CD4-positive, alpha-beta T cell treated with Interleukin-12 subunit alpha and Interleukin-12 subunit beta, for 1 hour (primary cell): Measurements from ENCODE around the gene ZNF236.

Experiments
- DNase-seq: peaks from one replicate; pipeline ENCODE4 v3.0.0-alpha.2; 2020

ZNF236 gene

DNA sequence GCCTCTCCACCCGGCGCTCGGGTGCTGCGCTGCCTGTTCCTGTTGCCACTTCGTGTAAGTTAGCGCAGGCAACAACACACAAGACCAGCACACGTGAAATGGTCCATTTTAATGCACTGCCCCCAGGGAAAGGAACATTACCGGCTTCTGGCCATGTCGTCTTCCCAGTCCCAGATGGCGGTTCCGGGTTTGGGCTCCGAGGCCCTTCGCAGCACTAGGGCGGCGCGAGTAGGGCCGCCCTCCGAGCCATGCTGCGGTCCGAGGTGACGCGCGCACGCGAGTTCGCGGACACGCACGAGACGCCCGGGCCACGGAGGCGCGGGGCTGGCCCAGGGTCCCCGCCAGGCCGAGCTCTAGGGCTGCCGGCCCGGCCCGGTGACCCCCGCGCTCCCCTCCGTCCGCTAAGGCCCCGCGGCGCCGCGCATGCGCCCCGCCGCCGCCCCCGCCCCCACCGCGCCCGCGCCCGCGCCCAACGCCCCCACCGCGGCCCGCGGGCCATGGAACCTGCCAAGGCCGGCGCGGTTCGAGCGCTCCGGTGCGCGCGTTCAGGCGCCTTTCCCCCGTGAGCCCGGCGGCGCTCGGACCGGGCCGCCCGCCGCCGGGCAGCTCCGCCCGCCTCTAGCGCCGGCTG lies 367 bp upstream of the ZNF236 start:
- peak; percentile 73 for DNase-seq

DNA sequence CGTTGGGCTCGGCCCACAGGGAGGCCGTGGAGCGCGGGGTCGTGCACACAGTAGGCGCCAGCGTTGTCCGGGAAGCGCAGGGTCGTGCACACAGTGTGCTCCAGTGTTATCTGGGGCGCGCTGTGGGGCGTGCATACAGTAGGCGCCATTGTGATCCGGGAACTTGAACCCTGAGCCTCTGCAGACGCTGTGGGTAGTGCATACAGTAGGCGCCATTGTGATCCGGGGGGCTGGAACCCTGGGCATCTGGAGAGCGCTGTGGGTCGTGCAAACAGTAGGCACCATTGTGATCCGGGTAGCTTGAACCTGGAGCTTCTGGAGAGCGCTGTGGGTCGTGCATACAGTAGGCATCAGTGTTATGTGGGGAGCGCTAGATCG lies 793 bp downstream of the ZNF236 start:
- DNase-seq = no peak

DNA sequence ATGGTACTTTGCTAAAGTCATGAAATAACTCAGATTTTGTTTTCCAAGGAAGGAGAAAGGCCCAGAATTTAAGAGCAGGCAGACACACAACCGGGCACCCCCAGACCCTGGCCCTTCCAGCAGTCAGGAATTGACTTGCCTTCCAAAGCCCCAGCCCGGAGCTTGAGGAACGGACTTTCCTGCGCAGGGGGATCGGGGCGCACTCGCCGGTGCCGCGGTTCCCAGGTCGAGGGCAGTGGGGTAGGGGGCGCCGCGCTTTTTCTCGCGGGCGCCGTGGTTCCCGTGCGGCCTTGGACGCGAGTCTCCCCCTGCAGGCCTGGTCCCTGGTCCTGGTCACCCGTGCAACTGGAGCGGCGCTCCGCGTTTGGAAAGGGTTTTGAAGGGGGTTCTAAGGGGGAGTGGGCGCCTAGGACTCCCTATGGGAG lies 1.2 kb downstream of the ZNF236 start:
- no peak for DNase-seq

DNA sequence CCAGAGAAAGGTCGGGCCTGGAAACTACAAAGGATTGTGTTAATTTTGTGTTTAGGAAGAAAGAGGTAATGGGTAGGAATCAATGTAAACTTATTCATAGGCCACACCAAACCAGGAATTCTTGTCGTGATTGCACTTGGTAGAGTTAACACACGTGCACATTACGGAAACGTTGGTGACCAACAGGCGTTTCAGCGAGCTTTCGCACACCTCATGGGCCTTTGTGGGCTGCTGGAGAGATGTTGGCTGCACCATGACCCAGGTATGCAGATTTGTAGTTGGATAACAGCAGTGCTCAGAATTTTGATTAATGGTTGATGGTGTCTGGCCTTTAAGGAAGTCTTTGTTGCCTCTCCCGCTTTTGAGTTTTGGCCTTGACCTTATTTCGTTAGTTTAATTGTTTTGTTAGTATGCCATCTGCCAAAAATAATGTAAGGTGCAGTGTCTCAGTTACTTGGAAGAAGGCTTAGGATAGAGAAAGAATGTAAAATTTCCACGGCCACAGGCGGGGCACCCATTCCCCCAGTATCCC lies 1.9 kb downstream of the ZNF236 start:
- DNase-seq = no peak

DNA sequence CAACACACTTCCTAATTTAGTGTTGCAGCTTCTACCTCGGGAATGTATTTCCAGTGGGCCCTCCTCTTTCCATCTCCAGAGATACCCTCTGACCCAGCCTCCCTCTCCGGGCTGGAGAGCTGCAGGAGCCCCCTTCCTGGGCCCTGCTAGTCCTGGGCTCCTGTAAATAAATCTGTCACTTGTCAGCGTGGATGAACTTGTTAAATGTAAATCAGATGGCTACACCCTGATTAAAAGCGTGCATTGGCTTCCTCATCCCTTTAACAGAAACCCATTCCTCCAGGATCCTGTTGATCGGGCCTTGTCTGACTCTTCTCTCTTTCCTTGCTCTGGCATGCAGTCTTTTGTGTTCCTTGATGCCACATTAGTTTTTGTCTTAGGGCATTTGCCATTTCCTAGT lies 2.4 kb downstream of the ZNF236 start:
- no peak for DNase-seq

DNA sequence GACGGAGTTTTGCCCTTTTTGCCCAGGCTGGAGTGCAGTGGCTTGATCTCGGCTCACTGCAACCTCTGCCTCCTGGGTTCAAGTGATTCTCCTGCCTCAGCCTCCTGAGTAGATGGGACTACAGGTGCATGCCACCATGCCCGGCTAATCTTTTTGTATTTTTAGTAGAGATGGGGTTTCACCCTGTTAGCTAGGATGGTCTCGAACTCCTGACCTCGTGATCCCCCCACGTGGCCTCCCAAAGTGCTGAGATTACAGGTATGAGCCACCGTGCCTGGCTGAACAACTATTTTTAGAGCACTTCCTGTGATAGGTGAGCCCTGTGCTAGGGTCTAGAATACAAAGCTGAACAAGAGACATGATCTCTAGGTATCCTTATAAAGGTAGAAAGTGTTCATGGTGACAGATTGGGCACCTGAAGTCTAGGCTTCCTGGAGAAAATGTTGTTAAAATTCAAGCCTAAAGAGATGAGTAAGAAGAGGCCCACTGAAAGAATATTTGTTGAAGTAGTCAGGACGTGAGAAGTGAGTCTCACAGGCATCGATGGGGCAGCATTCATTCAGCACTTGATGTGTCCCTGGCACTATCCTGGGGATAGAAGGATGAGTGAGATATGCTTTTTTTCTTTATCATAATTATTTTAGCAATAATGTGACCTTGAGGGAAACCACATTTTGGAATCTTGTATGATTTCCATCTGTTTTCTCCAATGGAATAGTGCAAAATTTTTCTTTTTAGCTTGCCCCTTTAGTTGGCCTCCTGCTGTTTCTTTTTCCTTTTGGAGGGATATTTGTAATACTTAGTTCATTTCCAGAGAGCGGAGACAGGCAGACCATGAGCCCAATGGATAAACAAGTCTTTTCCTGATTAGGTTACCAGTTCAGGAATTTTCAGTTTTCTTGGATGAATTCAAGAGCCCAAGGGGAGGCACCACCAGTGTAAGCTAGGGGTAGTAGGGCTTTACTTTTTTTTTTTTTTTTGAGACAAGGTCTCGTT lies 5.1 kb downstream of the ZNF236 start:
- DNase-seq = no peak

DNA sequence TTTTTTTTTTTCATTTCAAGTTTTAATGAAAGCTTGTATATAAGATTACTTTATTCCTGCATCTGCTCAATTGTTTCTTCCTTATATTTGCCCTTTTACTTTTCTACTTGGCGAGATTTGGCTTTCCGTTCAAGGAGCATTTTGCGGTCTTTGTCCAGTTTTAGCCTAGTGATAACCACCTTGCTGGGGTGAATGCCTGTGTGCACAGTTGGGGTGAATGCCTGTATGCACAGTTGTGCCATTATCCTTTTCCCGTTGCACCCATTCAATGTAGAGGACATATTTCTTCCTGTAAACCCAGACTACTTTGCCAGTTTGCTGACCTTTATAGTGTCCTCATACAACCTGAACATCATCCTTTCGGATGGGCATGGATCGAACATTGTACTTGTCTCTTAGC lies 12.0 kb downstream of the ZNF236 start:
- no peak for DNase-seq

DNA sequence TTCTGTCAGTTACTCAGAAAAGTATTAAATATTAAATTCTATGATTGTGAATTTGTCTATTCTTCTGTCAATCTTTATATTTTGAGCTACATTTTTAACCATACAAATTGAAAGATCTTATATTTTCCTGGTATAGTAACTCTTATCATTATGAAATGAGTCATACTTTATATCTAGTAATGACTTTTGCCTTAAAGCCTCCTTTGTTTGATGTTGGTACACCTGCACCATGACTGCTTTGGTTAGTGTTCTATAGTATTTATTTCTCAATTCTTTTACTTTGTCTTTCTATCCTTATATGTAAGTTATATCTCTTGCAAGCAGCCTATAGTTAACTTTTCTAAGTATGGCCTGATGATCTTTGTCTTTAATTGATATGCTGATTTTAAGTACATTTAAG lies 13.0 kb downstream of the ZNF236 start:
- DNase-seq = no peak

DNA sequence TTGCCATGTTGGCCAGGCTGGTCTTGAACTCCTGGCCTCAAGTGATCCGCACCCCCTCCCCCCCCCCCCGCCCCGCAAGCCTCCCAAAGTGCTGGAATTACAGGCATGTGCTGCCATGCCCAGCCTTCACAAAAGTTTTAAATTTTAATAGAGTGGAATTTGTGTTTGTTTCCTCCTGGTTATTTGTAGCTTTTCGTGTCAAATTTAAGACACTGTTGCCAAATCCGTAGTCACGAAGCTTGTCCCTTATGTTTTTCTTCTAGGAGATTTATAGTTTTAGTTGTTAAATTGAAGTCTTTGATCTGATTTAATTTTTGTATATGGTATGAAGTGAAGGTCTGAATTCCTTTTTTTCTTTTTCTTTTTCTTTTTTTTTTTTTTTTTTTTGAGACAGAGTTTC lies 14.7 kb downstream of the ZNF236 start:
- no peak for DNase-seq

DNA sequence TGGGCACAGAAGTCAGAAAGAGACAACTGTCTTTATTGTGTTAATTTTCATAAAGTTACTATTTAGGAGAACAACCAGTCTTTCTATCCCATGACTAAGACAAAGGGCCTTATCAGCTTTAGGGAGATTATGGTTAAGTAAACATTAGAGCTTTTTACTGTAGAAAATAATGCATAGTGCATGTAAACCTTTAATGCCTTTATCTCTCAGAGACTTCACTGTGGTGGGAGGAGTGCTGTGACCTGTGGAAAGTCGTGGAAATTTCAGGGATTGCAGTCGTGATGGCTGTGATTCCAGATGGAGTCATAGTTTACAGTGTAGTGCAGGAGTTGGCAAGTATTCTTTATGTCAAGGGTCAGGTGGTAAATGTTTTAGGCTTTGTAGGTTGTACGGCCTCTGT lies 15.8 kb downstream of the ZNF236 start:
- DNase-seq = no peak

DNA sequence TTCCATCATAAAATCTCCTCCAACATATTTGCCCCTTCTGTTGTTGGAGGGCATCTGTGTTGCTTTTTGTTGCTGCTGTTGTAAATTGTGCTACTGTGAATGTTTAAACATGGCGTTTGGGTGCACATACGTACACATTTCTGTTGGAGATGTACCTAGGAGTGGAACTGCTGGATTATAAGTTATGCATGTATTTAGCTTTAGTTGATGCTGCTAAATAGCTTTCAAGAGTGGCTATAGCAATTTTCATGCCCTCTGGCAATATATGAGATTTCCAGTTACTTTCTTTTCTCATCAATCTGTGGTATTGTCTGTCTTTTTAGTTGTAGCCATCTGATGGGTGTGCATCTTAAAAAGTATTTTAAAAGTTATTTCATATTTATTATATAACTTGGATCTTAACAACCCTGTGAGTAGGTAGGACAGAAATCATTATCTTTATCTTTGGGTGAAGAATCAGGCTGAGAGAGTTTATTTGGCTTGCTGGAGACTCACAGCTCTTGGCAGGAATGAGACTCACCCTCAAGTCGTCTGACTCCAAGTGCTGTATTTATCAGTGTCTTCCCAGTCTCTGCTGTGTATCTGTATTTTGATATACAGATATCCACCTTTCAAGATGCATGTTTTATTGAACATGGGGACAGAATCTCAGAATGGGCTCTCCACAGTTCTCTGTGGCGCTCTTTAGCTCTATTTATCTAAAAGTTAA lies 16.9 kb downstream of the ZNF236 start:
- DNase-seq = no peak

DNA sequence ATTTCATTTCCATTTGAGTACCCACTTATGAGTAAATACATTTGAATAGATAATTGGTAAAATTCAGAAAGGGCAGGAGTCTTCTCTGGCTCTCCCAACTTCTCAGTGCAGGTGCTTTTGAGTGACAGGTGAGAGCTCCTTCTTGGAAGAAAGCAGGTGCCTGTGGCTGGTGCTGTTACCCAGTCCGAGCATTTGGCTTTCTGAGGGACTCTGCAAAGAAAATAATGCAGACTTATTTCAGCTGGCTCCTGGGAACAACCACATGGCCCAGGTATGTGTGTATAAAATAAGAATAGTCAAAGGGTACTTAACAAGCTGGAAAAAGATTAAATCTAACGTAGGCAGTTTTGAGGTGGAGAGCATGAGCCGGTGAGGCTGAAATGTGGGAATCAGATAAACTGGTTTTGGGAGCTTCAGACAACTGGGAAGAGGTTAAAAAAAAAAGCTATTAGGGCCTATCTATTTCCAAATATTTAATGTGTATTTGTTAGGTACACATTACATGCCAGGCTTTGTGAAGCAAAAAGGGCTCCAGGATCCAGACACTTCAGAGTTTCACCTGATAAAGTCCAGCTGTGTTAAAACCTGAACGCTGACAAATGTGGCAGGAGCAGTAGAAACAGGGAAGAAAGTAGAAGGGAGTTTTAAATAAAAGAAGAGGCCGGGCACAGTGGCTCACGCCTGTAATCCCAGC lies 20.6 kb downstream of the ZNF236 start:
- no peak for DNase-seq

DNA sequence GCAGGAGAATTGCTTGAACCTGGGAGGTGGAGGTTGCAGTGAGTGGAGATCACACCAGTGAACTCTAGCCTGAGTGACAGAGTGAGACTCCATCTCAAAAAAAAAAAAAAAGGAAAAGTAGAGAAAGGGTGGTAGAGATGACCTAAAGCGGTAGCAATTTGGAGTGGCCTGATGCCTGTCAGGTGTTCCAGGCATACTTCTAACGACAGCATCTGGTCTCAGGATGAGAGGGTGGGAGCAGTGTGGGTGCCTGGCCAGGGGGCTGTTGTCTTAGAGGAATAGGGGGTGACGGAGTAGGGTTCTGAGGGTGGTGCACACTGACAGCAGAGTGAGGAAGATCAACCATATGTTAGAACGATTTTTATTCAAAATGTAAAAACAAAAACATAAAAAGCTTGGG lies 21.8 kb downstream of the ZNF236 start:
- no peak for DNase-seq

DNA sequence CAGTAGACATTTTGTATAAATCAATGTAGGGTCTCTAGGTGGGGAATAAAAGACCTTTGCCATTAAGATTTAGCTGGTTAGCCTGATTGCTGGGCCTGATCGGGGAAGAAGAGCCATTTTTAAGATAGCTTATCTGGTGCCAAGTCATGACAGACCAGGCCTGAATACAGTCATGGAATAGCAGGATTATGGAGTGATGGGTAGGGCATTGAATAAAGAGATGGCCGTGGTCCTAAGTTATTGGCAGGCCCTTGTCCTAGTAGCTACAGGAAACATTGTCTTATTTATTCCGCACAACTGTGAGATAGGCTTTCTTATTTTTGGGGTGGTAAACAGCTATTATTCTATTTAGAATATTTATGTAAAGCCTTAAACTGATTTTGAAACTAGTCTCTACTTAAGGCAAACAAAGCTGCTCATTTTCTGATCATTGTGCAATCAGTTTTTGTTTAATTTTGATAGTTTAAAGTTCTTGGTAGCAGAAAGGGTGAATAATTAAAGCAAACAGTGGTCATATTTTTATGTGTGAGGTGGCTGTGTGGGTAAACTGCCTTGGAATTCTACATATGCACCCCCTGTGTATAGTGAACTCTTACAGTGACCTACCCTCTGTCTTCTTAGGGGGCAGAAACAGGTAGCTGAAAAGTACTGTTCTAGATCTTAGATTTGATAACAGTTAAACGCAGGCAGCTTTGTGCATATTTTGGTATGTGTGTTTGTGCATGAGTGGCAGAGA lies 22.6 kb downstream of the ZNF236 start:
- no peak for DNase-seq

DNA sequence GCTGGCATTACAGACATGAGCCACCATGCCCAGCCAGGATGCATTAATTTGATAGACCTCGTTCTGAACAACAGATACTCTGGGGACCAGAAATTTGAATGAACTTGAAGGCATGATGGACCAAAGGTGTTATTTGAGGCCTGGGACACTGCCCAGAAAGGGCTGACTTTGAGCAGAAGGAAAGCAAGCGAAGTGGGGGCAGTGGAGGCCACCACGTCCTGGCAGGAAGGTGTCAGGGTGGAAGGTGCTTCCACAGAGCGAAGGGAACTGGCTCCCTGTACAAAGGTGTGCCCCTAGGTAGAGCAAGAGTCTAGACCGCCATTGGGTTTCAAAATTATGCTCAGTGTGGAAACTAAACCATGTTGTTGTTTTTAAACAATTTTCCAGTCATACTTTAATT lies 23.9 kb downstream of the ZNF236 start:
- DNase-seq = no peak

DNA sequence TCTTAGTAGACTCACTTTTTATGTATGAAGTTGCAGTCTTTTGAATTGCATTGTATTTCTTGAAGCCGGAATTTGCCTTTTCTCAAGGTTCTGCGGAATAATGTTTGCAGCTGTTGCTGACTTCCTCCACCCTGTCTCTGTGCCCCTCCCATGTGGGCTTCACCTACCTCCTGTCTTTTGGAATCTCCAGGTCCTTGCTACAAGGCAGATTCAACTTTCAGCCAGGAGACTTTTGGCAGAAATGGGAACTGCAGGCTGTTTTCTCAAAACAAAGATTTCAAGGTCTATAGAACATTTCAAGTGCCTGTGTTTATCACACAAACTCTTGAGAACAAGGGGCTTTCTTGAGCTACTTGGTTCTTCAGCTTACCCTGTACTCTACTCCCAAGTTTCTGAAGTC lies 25.6 kb downstream of the ZNF236 start:
- DNase-seq = no peak

DNA sequence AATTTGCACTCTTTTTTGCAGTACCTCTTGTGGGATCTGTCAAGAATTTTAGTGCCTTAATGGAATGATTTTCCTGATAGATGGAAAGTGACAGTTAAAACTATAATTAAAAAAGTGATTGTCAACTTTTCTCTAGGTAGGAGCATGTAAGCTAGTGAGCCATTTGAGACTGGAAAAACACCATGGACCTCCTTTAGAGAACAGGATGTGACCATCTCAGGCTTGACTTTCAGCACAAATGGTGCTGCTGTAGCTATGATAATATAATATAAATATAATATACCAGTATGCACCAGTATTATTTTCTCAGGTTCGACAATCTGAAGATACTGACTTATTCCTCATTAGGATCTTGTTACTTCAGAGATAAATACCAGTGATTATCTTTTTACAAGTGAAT lies 27.8 kb downstream of the ZNF236 start:
- no peak for DNase-seq

DNA sequence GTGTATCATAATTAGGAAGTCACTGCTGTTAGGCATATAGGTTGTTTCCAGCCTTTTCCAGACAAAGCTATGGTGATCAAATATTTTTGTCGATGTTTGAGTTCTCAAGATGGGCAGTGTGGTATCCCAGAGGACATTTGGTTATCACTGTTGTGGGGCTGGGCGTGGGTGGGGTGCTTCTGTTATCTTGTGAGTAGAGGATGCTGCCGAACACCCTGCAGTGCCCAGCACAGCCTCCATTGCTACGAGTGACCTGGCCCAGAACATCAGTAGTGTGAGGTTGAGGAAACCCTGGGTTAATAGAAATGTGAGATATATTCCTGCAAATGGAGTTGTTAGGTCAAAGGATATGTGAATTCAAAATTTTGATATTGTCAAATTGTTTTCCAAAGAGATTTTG lies 33.2 kb downstream of the ZNF236 start:
- DNase-seq = no peak

DNA sequence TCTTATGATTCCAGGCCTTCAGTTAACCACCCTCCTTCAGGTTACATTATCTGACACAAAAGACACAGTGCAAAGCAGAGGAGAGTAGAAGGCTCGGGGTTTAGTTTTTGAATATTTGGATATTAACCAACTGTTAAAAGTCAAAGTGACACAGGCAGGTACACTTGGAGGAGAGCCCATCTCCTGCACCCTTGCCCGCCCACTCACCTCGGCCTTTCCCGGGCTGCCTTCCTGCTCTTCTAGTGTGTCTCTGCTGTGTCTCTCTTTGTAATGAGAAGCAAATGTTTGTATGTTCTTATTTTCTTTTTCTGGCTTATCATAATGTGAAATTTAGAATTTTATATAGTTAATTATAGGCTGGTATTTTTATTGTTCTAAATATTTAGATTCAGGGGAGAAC lies 35.1 kb downstream of the ZNF236 start:
- no peak for DNase-seq

DNA sequence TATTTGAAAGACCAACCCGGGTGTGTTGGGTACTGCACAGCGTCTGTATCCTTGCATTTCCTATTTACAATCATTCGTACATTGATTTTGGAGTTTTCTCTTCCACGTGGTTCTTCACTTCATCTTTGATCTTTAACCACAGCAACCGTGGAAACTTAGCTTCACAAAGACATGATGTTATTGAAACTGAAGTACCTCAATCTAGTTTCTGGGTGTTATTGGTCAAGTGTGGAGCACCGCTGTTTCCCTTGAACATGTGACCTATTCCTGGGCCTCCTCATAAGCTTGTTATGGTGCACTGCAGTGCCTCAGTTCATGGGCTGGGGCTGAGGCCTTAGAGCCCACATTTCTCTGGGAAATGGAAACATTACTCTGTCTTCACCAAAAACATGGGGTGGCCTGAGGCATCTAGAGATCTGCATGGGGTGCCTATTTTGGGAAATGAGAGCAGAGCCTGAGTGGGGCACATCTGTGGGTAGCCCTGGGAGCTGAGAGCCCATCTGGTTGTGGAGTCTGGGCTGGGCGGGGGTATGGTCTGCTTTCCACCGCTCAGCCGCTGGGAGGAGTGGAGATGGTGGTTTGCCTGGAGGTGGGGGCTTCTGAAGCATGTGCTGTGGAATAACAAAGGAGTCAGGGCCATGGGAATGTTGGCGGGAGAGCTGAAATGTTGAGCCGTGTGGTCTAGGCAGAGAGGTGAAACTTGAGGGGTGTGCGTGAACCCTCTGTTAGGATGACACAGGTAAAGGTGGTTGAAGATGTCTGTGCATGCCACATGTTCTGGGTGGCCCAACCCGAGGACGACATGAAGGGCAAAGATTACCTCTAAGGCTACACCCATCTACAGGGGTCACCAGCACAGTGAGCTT lies 37.4 kb downstream of the ZNF236 start:
- DNase-seq = peak; percentile 9

DNA sequence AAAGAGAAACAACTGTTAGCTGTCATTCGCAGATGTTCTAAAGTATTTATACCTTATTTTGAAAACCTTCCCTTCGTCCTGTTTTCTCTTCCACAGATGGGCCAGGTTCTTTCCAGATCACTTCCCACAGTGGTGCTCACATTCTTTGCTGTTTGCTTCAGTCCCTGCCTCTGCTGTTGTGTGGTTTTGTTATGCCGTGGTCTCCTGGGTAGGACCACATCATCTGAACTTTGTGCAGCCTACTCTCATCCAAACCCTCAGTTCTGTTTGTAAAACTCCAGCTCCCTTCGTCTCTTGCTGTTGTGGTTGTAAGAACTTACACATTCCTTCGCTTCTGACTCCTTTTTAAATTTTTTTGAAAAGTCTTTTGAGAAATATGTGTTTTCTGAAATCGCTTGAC lies 38.1 kb downstream of the ZNF236 start:
- DNase-seq = no peak
